ENCODE data around the gene FADS2. TPM values are rescaled to one million over a fixed set of nuclear protein-coding genes. Genes with fewer than 3 reads are reported as not detected.

FADS2 gene
- total RNA-seq, 4 donors from 2014 or later, result 5.4 to 24.8 (median 14.7) TPM

DNA sequence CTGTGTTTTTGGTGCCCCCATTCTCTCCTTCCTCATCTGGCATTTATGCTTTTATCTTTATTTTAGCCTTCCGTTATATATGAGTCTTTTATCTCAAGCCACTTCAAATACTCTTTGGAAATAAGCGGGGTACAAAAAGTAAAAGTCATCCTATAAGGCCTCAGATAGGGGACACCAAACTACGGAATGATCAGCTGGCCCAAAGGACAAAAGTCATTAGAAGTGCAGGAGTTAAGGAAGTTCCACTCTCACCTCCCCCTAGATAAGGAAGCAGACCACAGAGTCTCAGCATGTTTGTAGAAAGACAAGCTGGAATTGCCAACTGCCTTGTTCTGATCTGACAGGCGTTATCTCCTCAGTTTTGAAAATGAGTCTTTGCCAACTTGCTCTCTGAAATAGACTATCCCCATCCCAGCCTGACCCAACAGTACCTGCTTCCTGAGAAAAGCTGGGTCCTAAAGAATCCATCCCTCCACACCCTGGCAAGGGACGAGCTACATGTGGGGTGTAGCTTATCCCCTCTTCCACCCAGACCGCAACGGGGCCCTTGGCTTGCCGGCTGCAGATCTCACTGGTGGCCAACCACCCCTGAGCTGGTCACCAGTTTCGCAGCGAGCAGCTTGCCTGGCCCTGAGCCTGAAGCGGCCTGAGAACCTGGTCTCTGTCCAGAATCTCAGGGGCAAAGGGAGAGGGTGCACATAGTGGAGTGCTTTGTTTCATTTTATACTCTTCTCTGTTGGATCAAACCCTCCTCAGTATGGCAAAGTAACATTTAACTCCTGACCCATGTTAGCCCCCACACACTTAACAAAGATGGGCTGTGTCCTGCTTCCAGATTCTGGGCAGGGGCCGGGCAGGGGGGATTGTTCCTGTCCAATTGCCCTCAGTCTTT lies 13.8 kb downstream of the FADS2 start:
- TF ChIP-seq, protein P1, sequence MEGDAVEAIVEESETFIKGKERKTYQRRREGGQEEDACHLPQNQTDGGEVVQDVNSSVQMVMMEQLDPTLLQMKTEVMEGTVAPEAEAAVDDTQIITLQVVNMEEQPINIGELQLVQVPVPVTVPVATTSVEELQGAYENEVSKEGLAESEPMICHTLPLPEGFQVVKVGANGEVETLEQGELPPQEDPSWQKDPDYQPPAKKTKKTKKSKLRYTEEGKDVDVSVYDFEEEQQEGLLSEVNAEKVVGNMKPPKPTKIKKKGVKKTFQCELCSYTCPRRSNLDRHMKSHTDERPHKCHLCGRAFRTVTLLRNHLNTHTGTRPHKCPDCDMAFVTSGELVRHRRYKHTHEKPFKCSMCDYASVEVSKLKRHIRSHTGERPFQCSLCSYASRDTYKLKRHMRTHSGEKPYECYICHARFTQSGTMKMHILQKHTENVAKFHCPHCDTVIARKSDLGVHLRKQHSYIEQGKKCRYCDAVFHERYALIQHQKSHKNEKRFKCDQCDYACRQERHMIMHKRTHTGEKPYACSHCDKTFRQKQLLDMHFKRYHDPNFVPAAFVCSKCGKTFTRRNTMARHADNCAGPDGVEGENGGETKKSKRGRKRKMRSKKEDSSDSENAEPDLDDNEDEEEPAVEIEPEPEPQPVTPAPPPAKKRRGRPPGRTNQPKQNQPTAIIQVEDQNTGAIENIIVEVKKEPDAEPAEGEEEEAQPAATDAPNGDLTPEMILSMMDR (IDR thresholded peaks at IDR 0.05; ENCODE audit: low read depth), result no peak

DNA sequence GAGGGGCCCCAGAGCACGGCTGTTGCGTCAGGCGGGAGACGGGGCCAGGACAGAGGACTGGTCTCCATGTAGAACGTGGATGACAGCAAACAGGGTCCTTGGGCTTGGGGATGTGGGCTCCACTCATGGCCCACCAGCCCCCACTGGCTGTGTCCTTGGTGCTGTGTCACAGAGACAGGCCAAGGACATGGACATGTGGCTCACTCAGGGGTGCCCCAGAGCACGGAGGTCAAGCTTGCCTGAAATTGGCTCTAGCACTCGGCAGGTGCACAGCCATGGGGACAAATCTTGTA lies 14.4 kb downstream of the FADS2 start:
- TF ChIP-seq, protein P1 (IDR thresholded peaks at IDR 0.05; ENCODE audit: low read depth), result no peak

DNA sequence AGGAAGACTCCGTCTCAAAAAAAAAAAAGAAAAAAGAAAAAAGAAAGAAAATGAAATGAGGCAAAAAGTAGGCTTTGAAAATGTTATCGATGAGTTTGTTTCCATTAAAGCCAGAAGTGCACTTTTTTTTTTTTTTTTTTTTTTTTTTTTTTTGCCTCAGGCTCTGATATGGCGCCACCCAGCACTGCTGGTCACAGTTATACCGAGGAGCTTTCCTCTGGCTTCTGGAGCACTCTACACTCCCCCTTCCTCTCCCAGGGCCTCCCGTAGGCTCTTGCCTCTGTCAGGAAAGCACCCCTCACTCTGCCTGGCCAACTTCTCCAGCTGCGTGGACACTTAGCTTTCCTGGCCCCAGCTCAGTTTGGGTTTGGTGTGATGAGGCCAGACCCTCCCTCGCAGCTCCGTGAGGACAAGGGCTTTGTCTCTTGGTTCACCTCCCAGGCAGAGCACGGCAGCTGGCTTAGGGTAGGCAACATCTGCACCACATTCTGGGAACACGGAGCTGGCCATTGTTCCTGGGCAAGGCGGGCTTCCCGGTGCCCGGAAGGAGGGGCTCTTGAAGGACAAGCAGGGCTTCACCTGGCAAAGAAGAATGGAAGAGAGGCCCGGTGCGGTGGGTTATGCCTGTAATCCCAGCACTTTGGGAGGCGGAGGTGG lies 16.9 kb downstream of the FADS2 start:
- TF ChIP-seq, protein P1 (IDR thresholded peaks at IDR 0.05; ENCODE audit: low read depth), result no peak

DNA sequence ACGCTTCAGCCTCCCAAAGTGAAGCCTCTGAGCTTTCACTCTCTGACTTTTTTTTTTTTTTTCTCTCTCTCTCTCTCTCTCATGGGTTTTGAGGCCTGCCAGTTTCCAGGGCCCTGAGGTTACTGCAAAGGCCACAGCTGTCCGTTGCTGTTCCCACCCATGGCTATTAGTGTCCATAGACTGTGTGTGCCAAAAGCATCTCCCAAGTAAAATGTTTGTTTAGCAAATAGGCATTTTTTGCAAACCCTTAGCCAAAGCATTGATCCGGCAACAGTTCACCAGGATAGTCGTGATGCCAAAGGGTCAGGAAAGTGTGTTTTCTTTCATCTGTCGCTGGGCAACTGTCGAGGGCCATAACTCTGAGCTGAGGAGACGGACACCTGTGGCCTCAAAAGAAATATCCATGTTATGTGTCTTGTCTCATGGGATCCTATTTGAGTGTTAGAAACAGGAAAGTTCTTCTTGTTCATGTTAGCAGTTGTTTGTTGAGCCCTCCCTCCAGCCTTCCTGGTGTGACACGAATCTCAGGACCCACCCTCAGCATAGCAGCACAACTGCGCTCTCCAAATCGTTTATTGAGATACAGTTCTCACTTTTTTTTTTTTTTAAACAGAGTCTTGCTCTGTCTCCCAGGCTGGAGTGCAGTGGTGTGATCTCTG lies 18.4 kb downstream of the FADS2 start:
- TF ChIP-seq, protein P1 (IDR thresholded peaks at IDR 0.05; ENCODE audit: low read depth), result no peak

DNA sequence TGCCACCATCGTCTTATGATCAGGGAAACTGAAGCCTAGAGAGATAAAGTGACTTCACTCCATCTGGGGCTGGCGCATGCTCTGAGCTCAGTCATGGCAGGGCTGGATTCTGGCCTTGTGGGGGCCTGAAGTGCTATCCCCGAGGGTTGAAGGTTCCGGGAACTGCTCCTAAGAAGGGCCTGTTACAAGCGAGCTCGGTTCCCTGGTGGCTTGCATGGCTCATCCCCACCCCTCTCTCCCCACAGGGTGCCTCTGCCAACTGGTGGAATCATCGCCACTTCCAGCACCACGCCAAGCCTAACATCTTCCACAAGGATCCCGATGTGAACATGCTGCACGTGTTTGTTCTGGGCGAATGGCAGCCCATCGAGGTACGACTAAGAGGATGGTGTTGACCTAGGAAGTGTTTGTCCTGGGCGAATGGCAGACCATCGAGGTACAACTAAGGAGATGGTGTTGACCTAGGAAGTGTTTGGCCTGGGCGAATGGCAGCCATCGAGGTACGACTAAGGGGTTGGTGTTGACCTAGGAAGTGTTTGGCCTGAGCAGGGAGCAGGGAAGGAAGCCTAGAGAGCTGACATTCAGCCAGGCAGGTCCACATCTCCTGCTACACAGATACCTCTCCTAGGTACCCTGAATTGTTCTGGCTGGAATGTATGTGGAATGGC lies 19.9 kb downstream of the FADS2 start:
- TF ChIP-seq, protein P1 (IDR thresholded peaks at IDR 0.05; ENCODE audit: low read depth), result no peak

DNA sequence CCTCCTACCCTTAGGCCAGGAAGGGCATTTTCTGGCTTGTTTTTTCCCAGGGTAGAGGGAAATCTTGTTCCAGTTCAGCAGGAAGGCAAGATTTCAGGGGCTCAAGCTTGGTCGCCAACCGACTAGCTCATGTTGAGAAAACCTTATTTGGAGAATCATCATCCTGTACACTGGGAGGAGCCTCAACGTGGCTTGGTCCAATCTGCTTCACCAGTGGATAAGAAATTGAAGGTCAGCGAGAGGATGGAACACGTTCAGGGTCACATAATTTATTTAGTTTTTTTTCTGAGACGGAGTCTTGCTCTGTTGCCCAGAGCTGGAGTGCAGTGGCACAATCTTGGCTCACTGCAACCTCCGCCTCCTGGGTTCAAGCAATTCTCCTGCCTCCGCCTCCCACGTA lies 20.5 kb downstream of the FADS2 start:
- TF ChIP-seq, protein P1 (IDR thresholded peaks at IDR 0.05; ENCODE audit: low read depth), result no peak
